ENCODE data around the gene GPR157.
A peak's percentile ranks its signal among the peaks of the same experiment; 100 is the strongest.

GPR157 gene

DNA sequence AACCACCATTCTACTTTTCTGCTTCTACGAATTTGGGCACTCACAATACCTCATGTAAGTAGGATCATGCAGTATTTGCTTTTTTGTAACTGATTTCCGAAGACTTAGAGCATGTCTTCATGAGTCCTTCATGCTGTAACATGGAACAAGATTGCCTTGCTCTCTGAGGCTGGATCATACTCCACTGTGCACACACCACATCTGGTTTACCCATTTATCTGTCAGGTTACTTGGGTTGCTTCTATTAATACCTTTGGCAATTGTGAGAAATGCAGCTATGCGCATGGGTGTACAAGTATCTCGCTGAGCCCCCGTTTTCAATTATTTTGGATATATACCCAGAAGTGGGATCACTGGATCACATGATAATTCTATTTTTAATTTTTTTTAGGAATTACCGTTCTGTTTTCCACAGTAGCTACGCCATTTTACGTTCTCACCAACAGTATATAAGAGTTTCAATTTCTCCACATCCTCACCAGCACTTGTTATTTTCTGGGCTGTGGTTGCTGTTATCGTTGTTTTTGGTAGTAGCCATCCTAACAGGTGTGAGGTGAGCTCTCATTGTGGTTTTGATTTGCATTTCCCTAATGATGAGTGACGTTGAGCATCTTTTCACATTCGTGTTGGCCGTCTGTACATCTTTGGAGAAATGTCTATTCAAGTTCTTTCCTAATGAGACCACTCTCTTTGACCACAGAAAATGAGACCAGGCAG lies 48.8 kb downstream of the GPR157 start:
- Histone ChIP-seq H3K4me2 (ENCODE audit: insufficient read depth, low read length) (no peak overlapping the region), H3K79me2 (ENCODE audit: insufficient read depth, low read length) (no peaks in the 10 kb centered on the region), H3K9me3 (ENCODE audit: insufficient read depth, low read length, severe bottlenecking) (no peaks in the 10 kb centered on the region), H3K27me3 (ENCODE audit: insufficient read depth, low read length, poor library complexity) (peaks cover 6% of the 10 kb centered on the region), H3K27ac (ENCODE audit: low read length) (no peak overlapping the region), H4K20me1 (ENCODE audit: insufficient read depth, low read length) (no peaks in the 10 kb centered on the region), H3K4me1 (ENCODE audit: insufficient read depth, low read length) (0 out of 2 replicates have a peak, but pooled peaks cover 5% of the 10 kb centered on the region), H3K9ac (ENCODE audit: low read depth, low read length) (no peak overlapping the region), H3K4me3 (ENCODE audit: low read depth in 1 of 2, low read length in 2 of 2) (no peak overlapping the region), H2AFZ (ENCODE audit: low read depth, low read length) (no peak overlapping the region), H3K36me3 (ENCODE audit: insufficient read depth, low read length) (no peaks in the 10 kb centered on the region)
- DNase-seq, result no peak
- no peak for ATAC-seq (ENCODE audit: insufficient read depth, low read depth)
- no peak for TF ChIP-seq EZH2 (IDR thresholded peaks at IDR 0.05; ENCODE audit: borderline replicate concordance, low read depth, low read length, severe bottlenecking)
- TF ChIP-seq, protein P1, sequence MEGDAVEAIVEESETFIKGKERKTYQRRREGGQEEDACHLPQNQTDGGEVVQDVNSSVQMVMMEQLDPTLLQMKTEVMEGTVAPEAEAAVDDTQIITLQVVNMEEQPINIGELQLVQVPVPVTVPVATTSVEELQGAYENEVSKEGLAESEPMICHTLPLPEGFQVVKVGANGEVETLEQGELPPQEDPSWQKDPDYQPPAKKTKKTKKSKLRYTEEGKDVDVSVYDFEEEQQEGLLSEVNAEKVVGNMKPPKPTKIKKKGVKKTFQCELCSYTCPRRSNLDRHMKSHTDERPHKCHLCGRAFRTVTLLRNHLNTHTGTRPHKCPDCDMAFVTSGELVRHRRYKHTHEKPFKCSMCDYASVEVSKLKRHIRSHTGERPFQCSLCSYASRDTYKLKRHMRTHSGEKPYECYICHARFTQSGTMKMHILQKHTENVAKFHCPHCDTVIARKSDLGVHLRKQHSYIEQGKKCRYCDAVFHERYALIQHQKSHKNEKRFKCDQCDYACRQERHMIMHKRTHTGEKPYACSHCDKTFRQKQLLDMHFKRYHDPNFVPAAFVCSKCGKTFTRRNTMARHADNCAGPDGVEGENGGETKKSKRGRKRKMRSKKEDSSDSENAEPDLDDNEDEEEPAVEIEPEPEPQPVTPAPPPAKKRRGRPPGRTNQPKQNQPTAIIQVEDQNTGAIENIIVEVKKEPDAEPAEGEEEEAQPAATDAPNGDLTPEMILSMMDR (IDR thresholded peaks at IDR 0.05; ENCODE audit: borderline replicate concordance, extremely low read depth, low read length, poor library complexity, severe bottlenecking), result no peak

DNA sequence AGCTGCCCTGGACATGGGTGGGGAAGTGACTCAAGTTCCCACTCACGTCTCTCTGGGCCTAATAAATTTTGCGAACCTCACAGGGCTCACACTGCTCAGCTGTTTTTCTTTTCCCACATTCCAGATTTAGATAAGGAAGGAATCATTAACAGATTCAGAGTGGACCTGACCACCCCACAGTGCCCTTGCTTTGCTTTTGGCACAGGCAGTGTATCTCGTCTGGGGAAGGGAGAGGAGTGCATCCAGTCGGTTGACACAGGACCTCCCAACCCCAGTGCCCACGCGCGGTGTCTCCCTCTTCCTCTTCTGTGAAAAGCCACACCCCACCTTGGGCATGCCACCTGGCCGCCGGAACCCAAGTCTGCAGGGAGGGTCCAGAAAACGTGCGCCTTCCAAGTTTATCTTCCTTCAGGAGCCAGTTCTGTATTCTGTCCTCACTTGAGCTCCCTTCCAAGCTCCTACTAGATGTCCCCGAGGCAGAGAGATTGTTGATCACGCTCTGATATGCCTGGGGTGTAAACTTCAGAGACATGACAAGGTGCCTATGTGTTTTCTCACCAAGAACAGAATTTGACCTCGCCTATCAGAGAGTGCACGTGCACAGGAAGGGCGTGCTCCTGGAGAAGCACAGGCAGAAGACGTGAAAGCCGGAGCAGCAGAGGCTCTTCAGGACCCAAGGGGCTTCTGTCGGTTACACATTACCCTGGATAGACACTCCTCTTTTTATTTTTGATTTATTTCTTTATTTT lies 50.0 kb downstream of the GPR157 start:
- H3K4me3 ChIP-seq (ENCODE audit: low read depth in 1 of 2, low read length in 2 of 2), result no peak overlapping the region
- DNase-seq (no peak), ATAC-seq (ENCODE audit: insufficient read depth, low read depth) (no peak)
- 0 out of 2 replicates have a peak, but pooled peaks cover 5% of the 10 kb centered on the region for H3K4me1 ChIP-seq (ENCODE audit: insufficient read depth, low read length)
- no peaks in the 10 kb centered on the region for H3K9me3 ChIP-seq (ENCODE audit: insufficient read depth, low read length, severe bottlenecking)
- H4K20me1 ChIP-seq (ENCODE audit: insufficient read depth, low read length), result no peaks in the 10 kb centered on the region
- no peaks in the 10 kb centered on the region for H3K36me3 ChIP-seq (ENCODE audit: insufficient read depth, low read length)
- no peaks in the 10 kb centered on the region for H3K79me2 ChIP-seq (ENCODE audit: insufficient read depth, low read length)
- no peak overlapping the region for H3K9ac ChIP-seq (ENCODE audit: low read depth, low read length)
- no peak overlapping the region for H3K4me2 ChIP-seq (ENCODE audit: insufficient read depth, low read length)
- H3K27me3 ChIP-seq (ENCODE audit: insufficient read depth, low read length, poor library complexity), result peaks cover 6% of the 10 kb centered on the region
- H3K27ac ChIP-seq (ENCODE audit: low read length), result no peak overlapping the region
- no peak overlapping the region for H2AFZ ChIP-seq (ENCODE audit: low read depth, low read length)
- TF ChIP-seq, protein P1 (IDR thresholded peaks at IDR 0.05; ENCODE audit: borderline replicate concordance, extremely low read depth, low read length, poor library complexity, severe bottlenecking), result no peak
- TF ChIP-seq EZH2 (IDR thresholded peaks at IDR 0.05; ENCODE audit: borderline replicate concordance, low read depth, low read length, severe bottlenecking), result no peak

GRCh38 chr1:9078015-9078751 lies 50.7 kb downstream of the GPR157 start:
- H3K9me3 ChIP-seq (ENCODE audit: insufficient read depth, low read length, severe bottlenecking), result no peaks in the 10 kb centered on the region
- H3K27ac ChIP-seq (ENCODE audit: low read length), result no peak overlapping the region
- DNase-seq, result no peak
- H3K4me3 ChIP-seq (ENCODE audit: low read depth in 1 of 2, low read length in 2 of 2), result no peak overlapping the region
- TF ChIP-seq, protein P1 (IDR thresholded peaks at IDR 0.05; ENCODE audit: borderline replicate concordance, extremely low read depth, low read length, poor library complexity, severe bottlenecking), result no peak
- TF ChIP-seq EZH2 (IDR thresholded peaks at IDR 0.05; ENCODE audit: borderline replicate concordance, low read depth, low read length, severe bottlenecking), result no peak
- H3K27me3 ChIP-seq (ENCODE audit: insufficient read depth, low read length, poor library complexity), result peaks cover 6% of the 10 kb centered on the region
- 0 out of 2 replicates have a peak, but pooled peaks cover 2% of the 10 kb centered on the region for H3K4me1 ChIP-seq (ENCODE audit: insufficient read depth, low read length)
- H3K4me2 ChIP-seq (ENCODE audit: insufficient read depth, low read length), result no peak overlapping the region
- H4K20me1 ChIP-seq (ENCODE audit: insufficient read depth, low read length), result no peaks in the 10 kb centered on the region
- no peak overlapping the region for H2AFZ ChIP-seq (ENCODE audit: low read depth, low read length)
- ATAC-seq (ENCODE audit: insufficient read depth, low read depth), result peak; percentile 39; the same call in 1 of the 3 replicates
- H3K9ac ChIP-seq (ENCODE audit: low read depth, low read length), result no peak overlapping the region
- H3K36me3 ChIP-seq (ENCODE audit: insufficient read depth, low read length), result no peaks in the 10 kb centered on the region
- no peaks in the 10 kb centered on the region for H3K79me2 ChIP-seq (ENCODE audit: insufficient read depth, low read length)

Measured in DND-41 (cell line).